HUES64 (cell line): ENCODE results near the gene ZC3H13.
"Not testable (repeated sequence)": the region's sequence is repeated elsewhere in the genome, so short reads cannot be mapped to it uniquely, and the experiment has no call there.

ENCODE experiments used
- H3K27ac ChIP-seq: 2 replicates; pipeline ENCODE4 v1.7.0; 2013; ENCODE audit warnings: low read depth, low read length, inconsistent platforms
- H3K27me3 ChIP-seq: 2 replicates; pipeline ENCODE4 v1.6.1; 2013; ENCODE audit warnings: mild to moderate bottlenecking, low read length; ENCODE audit not compliant: insufficient read depth
- H3K36me3 ChIP-seq: 2 replicates; pipeline ENCODE4 v1.6.1; 2013; ENCODE audit warnings: mild to moderate bottlenecking, low read length; ENCODE audit not compliant: insufficient read depth
- H3K4me1 ChIP-seq: 2 replicates; pipeline ENCODE4 v1.6.1; 2013; ENCODE audit warnings: mild to moderate bottlenecking, low read length, moderate library complexity; ENCODE audit not compliant: insufficient read depth
- H3K4me3 ChIP-seq: 2 replicates; pipeline ENCODE4 v1.5.1; 2013; ENCODE audit warnings: mild to moderate bottlenecking, low read length, moderate library complexity
- H3K9ac ChIP-seq: 2 replicates; pipeline ENCODE4 v1.6.1; 2013; ENCODE audit warnings: mild to moderate bottlenecking, low read depth, low read length
- H3K9me3 ChIP-seq: 2 replicates; pipeline ENCODE4 v1.6.1; 2013; ENCODE audit warnings: low read depth, low read length; ENCODE audit not compliant: insufficient read depth
- WGBS: fragments of 150-250, 120-280 bp; methylation state at CpG from one replicate; pipeline ENCODE4 v1.1.7; 2013; ENCODE audit warnings: missing lambda C conversion rate; 5-methylcytosine and 5-hydroxymethylcytosine counted together

Gene ZC3H13

DNA sequence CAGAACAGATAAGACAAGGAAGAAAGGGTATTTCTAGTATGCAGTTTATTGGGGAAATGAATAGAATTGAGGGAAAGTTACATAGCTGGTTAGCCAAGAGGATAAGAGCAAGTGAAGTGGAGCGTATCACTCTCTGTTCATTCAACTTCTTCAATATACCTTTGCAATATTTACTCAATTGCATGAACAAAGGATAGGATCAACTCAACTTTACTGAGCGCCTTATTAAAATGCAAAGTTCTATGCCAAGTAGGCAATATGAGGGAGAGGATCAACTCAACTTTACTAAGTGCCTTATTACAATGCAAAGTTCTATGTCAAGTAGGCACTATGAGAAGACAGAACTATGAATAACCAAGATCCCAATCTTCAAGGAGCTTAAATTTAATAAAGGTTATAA is 43.9 kb downstream of the ZC3H13 start:
- Histone ChIP-seq H3K4me3 (no peak overlapping the region), H3K27me3 (no peaks in the 10 kb centered on the region), H3K9ac (no peak overlapping the region), H3K9me3 (no peaks in the 10 kb centered on the region), H3K4me1 (no peaks in the 10 kb centered on the region), H3K27ac (no peak overlapping the region), H3K36me3 (peaks cover 84% of the 10 kb centered on the region)
- WGBS: 94% methylated on average over 2 of the region's 2 CpGs

DNA sequence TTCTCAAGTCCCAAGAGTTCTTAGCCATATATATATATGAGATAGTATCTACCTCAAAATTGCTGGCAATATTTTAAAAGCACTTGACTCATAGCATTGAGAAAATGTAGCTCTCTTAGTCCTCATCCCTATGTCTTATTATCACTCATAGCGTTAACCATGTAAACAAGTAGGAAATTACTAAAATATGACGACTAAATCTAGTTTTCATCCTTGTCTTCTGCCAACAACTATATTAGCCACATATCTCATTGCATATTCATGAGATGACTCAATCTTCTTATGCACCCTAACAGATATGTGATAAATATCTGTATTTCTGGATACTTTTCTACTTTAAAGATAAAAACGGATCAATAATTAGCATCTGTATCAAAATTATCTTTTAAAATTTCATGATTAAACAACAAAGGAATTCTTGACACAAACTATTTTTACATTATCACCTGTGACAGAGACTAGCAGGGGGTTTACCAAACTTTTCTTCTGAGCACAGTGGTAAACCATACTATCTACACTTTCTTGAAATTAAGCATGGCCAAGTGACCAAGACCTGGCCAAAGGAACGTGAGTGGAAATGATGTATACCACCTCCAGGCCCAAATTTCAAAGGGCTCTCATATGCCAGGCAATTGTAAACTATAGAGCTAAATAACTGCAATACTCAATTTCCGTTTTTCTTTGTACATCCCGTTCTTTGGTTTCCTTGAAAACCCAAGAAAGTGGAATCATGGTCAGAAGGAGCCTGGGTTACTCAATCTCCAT is 45.7 kb downstream of the ZC3H13 start:
- Histone ChIP-seq H3K4me1 (no peaks in the 10 kb centered on the region), H3K27me3 (no peaks in the 10 kb centered on the region), H3K9me3 (no peaks in the 10 kb centered on the region), H3K27ac (no peak overlapping the region), H3K4me3 (no peak overlapping the region), H3K9ac (no peak overlapping the region), H3K36me3 (peaks cover 91% of the 10 kb centered on the region)
- WGBS: 92% methylated on average over 6 of the region's 6 CpGs

DNA sequence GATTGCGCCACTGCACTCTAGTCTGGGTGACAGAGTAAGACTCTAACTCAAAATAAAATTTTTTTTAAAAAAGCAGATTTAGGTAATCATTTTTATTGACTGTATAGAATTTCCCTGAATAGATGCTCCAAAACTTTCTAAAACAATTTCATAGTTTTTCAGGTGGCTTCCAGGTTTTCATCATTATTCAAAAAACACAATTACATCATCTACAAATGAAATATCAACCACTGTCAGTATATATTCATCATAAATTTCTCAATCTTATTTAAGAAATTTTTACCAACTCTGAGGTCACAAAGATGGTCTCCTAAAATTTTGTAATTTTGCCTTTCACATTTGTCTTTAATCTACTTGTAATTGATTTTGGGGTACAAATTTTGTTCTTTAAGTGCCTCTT is 48.1 kb downstream of the ZC3H13 start:
- no peak overlapping the region for H3K9ac ChIP-seq

DNA sequence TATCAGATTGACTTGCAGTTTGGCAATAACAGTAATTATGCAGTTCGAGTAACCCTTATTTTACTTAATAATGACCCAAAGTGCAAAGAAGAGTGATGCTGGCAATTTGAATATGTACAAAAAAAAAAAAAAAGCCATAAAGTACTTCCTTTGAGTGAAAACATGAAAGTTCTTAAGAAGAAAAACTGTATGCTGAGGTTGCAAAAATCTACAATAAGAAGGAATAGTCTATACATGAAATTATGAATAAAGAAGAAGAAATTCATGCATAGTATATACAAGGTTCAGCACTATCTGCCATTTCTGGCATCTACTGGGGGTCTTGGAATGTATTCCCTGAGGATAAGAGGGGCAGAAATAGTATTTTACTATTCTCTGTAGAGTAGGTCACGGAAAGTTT is 55.9 kb downstream of the ZC3H13 start:
- WGBS: no CpG with 5 or more reads among the region's 2 CpGs
- Histone ChIP-seq H3K9me3 (no peaks in the 10 kb centered on the region), H3K4me1 (no peaks in the 10 kb centered on the region), H3K9ac (no peak overlapping the region), H3K27ac (no peak overlapping the region), H3K27me3 (no peaks in the 10 kb centered on the region), H3K4me3 (no peak overlapping the region), H3K36me3 (peaks cover 48% of the 10 kb centered on the region)

More for the DNA sequence above, 48.1 kb downstream of the ZC3H13 start:
- Histone ChIP-seq H3K27me3 (no peaks in the 10 kb centered on the region), H3K9me3 (no peaks in the 10 kb centered on the region), H3K4me3 (no peak overlapping the region), H3K4me1 (no peaks in the 10 kb centered on the region), H3K36me3 (peaks cover 92% of the 10 kb centered on the region), H3K27ac (no peak overlapping the region)
- WGBS: 100% methylated on average over 1 of the region's 1 CpG

DNA sequence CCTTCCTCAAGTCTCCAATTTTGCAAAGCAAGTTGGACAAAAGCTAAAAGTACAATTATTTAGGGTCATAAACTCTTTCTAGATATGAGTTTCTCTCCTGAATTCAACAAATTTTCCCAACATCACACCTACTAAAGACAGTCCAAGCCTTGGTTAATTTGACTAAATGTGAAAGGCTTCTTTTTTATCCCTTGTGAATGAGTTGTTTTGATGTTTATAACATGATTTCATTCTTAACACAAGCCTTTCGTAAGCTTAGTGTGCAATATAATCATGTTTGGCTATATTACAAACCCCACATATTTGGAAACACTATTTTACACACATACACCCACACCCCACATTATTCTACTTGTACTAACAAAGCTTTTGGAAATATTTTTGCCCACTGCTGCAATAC is 57.3 kb downstream of the ZC3H13 start:
- H3K4me1 ChIP-seq: no peaks in the 10 kb centered on the region
- H3K36me3 ChIP-seq: peaks cover 36% of the 10 kb centered on the region
- no peak overlapping the region for H3K4me3 ChIP-seq
- no CpG with 5 or more reads among the region's 1 CpG for WGBS
- no peak overlapping the region for H3K27ac ChIP-seq
- H3K9me3 ChIP-seq: no peaks in the 10 kb centered on the region
- no peak overlapping the region for H3K9ac ChIP-seq
- H3K27me3 ChIP-seq: no peaks in the 10 kb centered on the region

DNA sequence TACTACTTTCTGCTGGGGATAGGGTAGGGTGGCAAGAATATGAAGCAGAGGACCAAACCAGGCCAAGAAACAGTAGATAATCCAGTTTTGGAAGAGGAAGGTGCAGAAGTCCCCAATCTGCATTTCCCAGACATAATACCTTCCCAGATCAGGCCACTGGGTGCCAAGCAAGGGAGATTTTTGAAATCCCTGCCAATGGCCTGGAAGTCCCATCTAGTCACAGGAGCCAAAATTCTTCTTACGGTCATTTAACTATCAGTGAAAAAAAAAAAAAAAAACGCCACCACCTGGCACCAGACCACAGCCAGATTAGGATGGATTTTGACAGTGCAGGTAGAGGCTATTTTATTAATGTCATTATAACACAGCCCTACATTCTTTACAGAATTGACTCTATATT is 57.8 kb downstream of the ZC3H13 start:
- H3K27ac ChIP-seq: no peak overlapping the region
- H3K36me3 ChIP-seq: peaks cover 32% of the 10 kb centered on the region
- 100% methylated on average over 1 of the region's 2 CpGs for WGBS

DNA sequence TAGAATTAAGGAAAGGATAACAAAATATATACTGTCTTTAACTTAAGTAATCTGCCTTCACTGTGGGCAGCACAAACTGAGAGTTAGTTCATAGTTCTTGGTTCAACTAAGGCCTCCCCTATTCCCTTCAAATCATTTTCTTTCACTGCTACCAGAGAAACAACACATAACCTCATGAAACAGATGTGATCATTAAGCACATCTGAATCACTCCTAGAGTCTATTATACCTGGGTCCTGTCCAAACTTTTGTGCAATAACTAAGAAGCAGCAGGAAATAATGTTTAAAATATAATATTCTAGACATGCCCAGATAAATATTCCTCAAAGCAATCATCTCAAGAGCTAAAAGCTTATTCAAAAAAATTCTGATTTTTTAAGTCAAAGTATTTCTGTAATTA is 62.9 kb downstream of the ZC3H13 start:
- Histone ChIP-seq H3K27ac (no peak overlapping the region), H3K9ac (no peak overlapping the region), H3K27me3 (no peaks in the 10 kb centered on the region), H3K9me3 (no peaks in the 10 kb centered on the region), H3K36me3 (peaks cover 56% of the 10 kb centered on the region), H3K4me3 (no peak overlapping the region), H3K4me1 (no peaks in the 10 kb centered on the region)

More for the DNA sequence above, 57.8 kb downstream of the ZC3H13 start:
- Histone ChIP-seq H3K9me3 (no peaks in the 10 kb centered on the region), H3K4me1 (no peaks in the 10 kb centered on the region), H3K9ac (no peak overlapping the region), H3K27me3 (no peaks in the 10 kb centered on the region), H3K4me3 (no peak overlapping the region)

DNA sequence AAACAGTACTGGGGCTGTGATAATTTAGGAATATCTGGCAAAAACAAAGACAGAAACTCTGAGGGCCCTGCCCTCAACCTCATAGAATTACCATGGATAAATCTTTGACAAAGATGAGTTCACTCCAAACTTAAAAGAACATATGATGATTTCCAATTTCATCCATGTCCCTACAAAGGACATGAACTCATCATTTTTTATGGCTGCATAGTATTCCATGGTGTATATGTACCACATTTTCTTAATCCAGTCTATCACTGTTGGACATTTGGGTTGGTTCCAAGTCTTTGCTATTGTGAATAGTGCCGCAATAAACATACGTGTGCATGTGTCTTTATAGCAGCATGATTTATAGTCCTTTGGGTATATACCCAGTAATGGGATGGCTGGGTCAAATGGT is 71.4 kb downstream of the ZC3H13 start:
- H3K9ac ChIP-seq, H3K4me3 ChIP-seq, H3K27ac ChIP-seq, H3K9me3 ChIP-seq, H3K27me3 ChIP-seq, H3K4me1 ChIP-seq: not testable (repeated sequence)
- no CpG with 5 or more reads among the region's 2 CpGs for WGBS
- H3K36me3 ChIP-seq: peaks cover 75% of the 10 kb centered on the region

DNA sequence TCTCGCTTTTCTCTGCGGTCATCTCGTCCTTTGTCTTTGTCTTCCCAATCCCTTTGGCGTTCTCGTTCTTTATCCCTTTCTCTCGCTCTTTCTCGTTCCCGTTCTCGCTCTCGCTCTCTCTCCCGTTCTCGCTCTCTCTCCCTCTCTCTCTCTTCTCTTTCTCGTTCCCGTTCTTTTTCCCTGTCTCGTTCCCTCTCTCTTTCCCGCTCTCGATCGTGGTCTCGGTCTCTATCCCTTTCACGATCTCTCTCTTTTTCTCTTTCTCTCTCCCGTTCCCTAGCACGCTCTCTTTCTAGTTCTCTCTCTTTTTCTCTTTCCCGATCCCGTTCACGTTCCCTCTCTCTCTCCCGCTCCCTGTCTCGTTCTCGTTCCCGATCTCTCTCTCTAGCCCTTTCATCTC is 77.2 kb downstream of the ZC3H13 start:
- 96% methylated on average over 29 of the region's 29 CpGs for WGBS
- no peaks in the 10 kb centered on the region for H3K9me3 ChIP-seq
- no peaks in the 10 kb centered on the region for H3K27me3 ChIP-seq
- H3K4me1 ChIP-seq: no peaks in the 10 kb centered on the region
- peaks cover 94% of the 10 kb centered on the region for H3K36me3 ChIP-seq
- H3K4me3 ChIP-seq: no peak overlapping the region
- no peak overlapping the region for H3K9ac ChIP-seq
- H3K27ac ChIP-seq: no peak overlapping the region

DNA sequence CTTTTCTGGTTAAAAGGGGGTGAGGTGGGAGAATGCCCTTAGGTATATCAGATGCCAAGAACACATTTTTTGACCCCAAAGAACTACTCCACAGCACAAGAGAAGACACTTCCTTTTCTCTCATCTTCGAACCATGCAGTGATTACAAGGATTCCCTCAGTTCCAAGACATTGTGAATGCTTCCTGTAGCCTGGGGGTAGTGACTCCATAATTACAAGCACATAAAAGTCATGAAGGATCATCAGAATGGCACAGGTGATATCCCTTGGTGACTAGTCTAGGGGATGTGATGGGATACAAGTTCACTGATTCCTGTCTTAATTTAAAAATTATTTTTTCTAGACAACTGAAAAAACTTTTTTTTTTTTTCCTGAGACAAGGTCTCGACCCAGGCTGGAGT is 78.0 kb downstream of the ZC3H13 start:
- no peaks in the 10 kb centered on the region for H3K27me3 ChIP-seq
- no peaks in the 10 kb centered on the region for H3K9me3 ChIP-seq
- 97% methylated on average over 2 of the region's 2 CpGs for WGBS
- H3K4me1 ChIP-seq: no peaks in the 10 kb centered on the region
- no peak overlapping the region for H3K4me3 ChIP-seq
- no peak overlapping the region for H3K27ac ChIP-seq
- no peak overlapping the region for H3K9ac ChIP-seq
- peaks cover 94% of the 10 kb centered on the region for H3K36me3 ChIP-seq

DNA sequence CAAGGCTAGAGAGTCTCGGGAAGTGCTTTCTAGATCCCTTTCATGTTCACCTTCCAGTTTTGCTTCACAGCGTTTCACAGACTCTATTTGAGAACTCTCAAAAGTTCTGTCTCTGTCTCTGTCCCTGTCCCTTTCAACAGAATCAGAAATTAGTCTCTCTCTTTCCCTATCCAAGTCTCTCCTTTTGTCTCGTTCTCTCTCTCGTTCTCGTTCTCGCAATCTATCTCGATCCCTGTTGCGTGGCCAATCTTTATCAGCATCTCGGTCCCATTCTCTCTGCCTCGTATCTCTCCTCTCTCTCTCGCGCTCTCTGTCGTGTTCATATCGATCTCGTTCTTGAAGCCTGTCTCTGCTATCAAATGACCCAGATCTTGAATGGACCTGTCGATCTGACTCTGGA is 85.0 kb downstream of the ZC3H13 start:
- H3K27ac ChIP-seq: no peak overlapping the region
- H3K9ac ChIP-seq: no peak overlapping the region
- peaks cover 98% of the 10 kb centered on the region for H3K36me3 ChIP-seq
- no peak overlapping the region for H3K4me3 ChIP-seq
- H3K27me3 ChIP-seq: no peaks in the 10 kb centered on the region
- 95% methylated on average over 16 of the region's 16 CpGs for WGBS
- no peaks in the 10 kb centered on the region for H3K9me3 ChIP-seq
- no peaks in the 10 kb centered on the region for H3K4me1 ChIP-seq

DNA sequence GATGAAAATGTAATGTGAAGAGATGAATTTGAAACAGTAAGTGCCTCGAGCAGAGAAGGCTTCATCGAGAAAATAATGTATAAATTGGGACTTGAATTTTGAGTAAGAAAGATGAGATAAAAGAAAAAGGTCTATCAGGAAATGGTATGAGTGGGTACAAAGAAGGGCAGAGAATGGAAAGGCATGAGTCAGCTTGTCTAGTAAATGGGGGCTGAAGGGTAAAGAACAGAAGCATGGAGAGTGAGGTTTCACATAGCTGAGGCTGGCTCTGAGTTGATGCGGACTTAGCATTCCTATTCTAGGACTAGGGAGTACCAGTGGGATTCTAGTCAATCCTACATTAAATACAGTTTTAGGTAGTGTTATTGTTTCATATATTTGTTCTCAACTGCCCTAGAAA is 85.8 kb downstream of the ZC3H13 start:
- 97% methylated on average over 3 of the region's 3 CpGs for WGBS
- no peak overlapping the region for H3K27ac ChIP-seq
- no peaks in the 10 kb centered on the region for H3K4me1 ChIP-seq
- no peaks in the 10 kb centered on the region for H3K27me3 ChIP-seq
- no peaks in the 10 kb centered on the region for H3K9me3 ChIP-seq
- no peak overlapping the region for H3K9ac ChIP-seq
- H3K36me3 ChIP-seq: peaks cover 97% of the 10 kb centered on the region
- H3K4me3 ChIP-seq: no peak overlapping the region
